HepG2 (cell line): ENCODE measurements around the gene PTPRN. TPM values are rescaled to one million over a fixed set of nuclear protein-coding genes. Genes with fewer than 3 reads are reported as not detected.
A peak's percentile ranks its signal among the peaks of the same experiment; 100 is the strongest.

Experiments
- ARNTL ChIP-seq: sonication (generic); formaldehyde crosslinking; IDR thresholded peaks from 2 replicates; pipeline ENCODE4 v1.4.0; 2020; ENCODE audit warnings: mild to moderate bottlenecking, missing genetic modification reagents
- CEBPB ChIP-seq: IDR thresholded peaks from 2 replicates; pipeline ENCODE4 v1.6.1; 2011; ENCODE audit warnings: low read depth, low read length, improper control_type of control experiment, borderline replicate concordance
- FOXA3 ChIP-seq: IDR thresholded peaks from 2 replicates; pipeline ENCODE4 v1.6.1; 2016; ENCODE audit warnings: missing genetic modification reagents, missing compliant biosample characterization
- GZF1 ChIP-seq: sonication (generic); formaldehyde crosslinking; IDR thresholded peaks from 2 replicates; pipeline ENCODE4 v1.5.1; 2020; ENCODE audit warnings: mild to moderate bottlenecking, missing genetic modification reagents
- HCFC1 ChIP-seq: fragments of 150-350 bp; IDR thresholded peaks from 2 replicates; pipeline ENCODE4 v1.6.1; 2014; ENCODE audit warnings: low read depth, low read length
- HINFP ChIP-seq: sonication (generic); formaldehyde crosslinking; IDR thresholded peaks from 2 replicates; pipeline ENCODE4 v1.4.0; 2020; ENCODE audit warnings: low read depth, mild to moderate bottlenecking, missing genetic modification reagents
- IKZF4 ChIP-seq: sonication (generic); formaldehyde crosslinking; IDR thresholded peaks from 2 replicates; pipeline ENCODE4 v1.5.1; 2020; ENCODE audit warnings: borderline replicate concordance, mild to moderate bottlenecking, low read depth, missing genetic modification reagents; ENCODE audit errors: not compliant biosample characterization
- MLLT10 ChIP-seq: sonication (generic); formaldehyde crosslinking; IDR thresholded peaks from 2 replicates; pipeline ENCODE4 v1.4.0; 2020; ENCODE audit warnings: missing genetic modification reagents
- MXD3 ChIP-seq: IDR thresholded peaks from 2 replicates; pipeline ENCODE4 v1.6.1; 2016; ENCODE audit warnings: mild to moderate bottlenecking, missing biosample characterization, missing genetic modification reagents
- POLR2AphosphoS2 ChIP-seq: IDR thresholded peaks from 2 replicates; pipeline ENCODE4 v1.6.1; 2011; ENCODE audit warnings: low read depth, low read length, improper control_type of control experiment
- PREB ChIP-seq: sonication (generic); formaldehyde crosslinking; IDR thresholded peaks from 2 replicates; pipeline ENCODE4 v1.4.0; 2020; ENCODE audit warnings: missing genetic modification reagents
- REXO4 ChIP-seq: sonication (generic); formaldehyde crosslinking; IDR thresholded peaks from 2 replicates; pipeline ENCODE4 v1.8.0; 2022; ENCODE audit warnings: missing genetic modification reagents, mild to moderate bottlenecking, borderline replicate concordance
- SIX4 ChIP-seq: sonication (generic); formaldehyde crosslinking; IDR thresholded peaks from 2 replicates; pipeline ENCODE4 v1.4.0; 2020; ENCODE audit warnings: missing genetic modification reagents
- SMC3 ChIP-seq: IDR thresholded peaks from 2 replicates; pipeline ENCODE4 v1.6.1; 2011; ENCODE audit warnings: low read length, improper control_type of control experiment
- TARDBP ChIP-seq: sonication (generic); formaldehyde crosslinking; IDR thresholded peaks from 2 replicates; pipeline ENCODE4 v1.8.0; 2022; ENCODE audit warnings: mild to moderate bottlenecking, missing genetic modification reagents
- TCF12 ChIP-seq, 2 experiments: fragments of 450-650 bp in 1 of 2; sonication (generic) in 1 of 2; formaldehyde crosslinking in 1 of 2; IDR thresholded peaks; 2 replicates each; pipeline versions ENCODE4 v1.6.1 to v1.8.0; 2017 to 2022; ENCODE audit warnings: antibody characterized with exemption in 1 of 2, mild to moderate bottlenecking in 1 of 2, missing genetic modification reagents in 1 of 2, moderate library complexity in 1 of 2
- ZBTB14 ChIP-seq: sonication (generic); formaldehyde crosslinking; IDR thresholded peaks from 2 replicates; pipeline ENCODE4 v1.4.0; 2020; ENCODE audit warnings: missing genetic modification reagents
- ZBTB3 ChIP-seq: sonication (generic); formaldehyde crosslinking; IDR thresholded peaks from 2 replicates; pipeline ENCODE4 v1.4.0; 2020; ENCODE audit warnings: low read depth, mild to moderate bottlenecking, moderate library complexity, missing genetic modification reagents, borderline replicate concordance
- ZNF326 ChIP-seq: sonication (generic); formaldehyde crosslinking; IDR thresholded peaks from 2 replicates; pipeline ENCODE4 v1.4.0; 2020; ENCODE audit warnings: missing genetic modification reagents, borderline replicate concordance
- ZNF720 ChIP-seq: sonication (generic); formaldehyde crosslinking; IDR thresholded peaks from 2 replicates; pipeline ENCODE4 v1.4.0; 2020; ENCODE audit warnings: missing genetic modification reagents
- ZNF749 ChIP-seq: sonication (generic); formaldehyde crosslinking; IDR thresholded peaks from 2 replicates; pipeline ENCODE4 v1.8.0; 2022; ENCODE audit warnings: mild to moderate bottlenecking, missing genetic modification reagents, moderate library complexity, borderline replicate concordance
- ZSCAN21 ChIP-seq: sonication (generic); formaldehyde crosslinking; IDR thresholded peaks from 2 replicates; pipeline ENCODE4 v1.8.0; 2022; ENCODE audit warnings: mild to moderate bottlenecking, missing genetic modification reagents, moderate library complexity, borderline replicate concordance
- polyA plus RNA-seq, 8 experiments: library from polyadenylated mRNA; depleted of rRNA in 3 of 8; stranded (reverse) in 7 of 8; unstranded in 1 of 8; fragments of >200 nt; fragmentation: Illumina TruSeq in 4 of 8; extraction: Trizol in 4 of 8; gene quantifications; 2 replicates each; pipeline versions ENCODE4 v1.2.1 to v1.2.3, GENCODE V29; 2011 to 2016; ENCODE audit warnings: low read depth in 4 of 8, missing spikeins in 1 of 8, mixed read lengths in 1 of 8; ENCODE audit not compliant: insufficient read depth in 1 of 8
- total RNA-seq, 5 experiments: library from RNA; depleted of rRNA; stranded (reverse); fragments of >200 nt; fragmentation: Illumina TruSeq; extraction: Trizol; gene quantifications; 2 replicates each; pipeline ENCODE4 v1.2.3, GENCODE V29; 2016; ENCODE audit warnings: low read depth in 1 of 5
- TF ChIP-seq, protein P1 (sequence below): sonication (generic); formaldehyde crosslinking; IDR thresholded peaks from 2 replicates; pipeline ENCODE4 v1.4.0; 2020; ENCODE audit warnings: missing genetic modification reagents, borderline replicate concordance

The PTPRN gene
- total and polyA plus RNA-seq, 2 of the 13 experiments (the other 11 are each of a cell fraction or from before 2014, with no cell fraction given) = 0.26 TPM; not detected in 1

- TF ChIP-seq MLLT10 (CRISPR knock-in tag) (0 out of 2 replicates have a peak, but pooled peaks have one; percentile 28), SIX4 (CRISPR knock-in tag) (peak; percentile 84), TCF12 (IDR thresholded peaks at IDR 0.05) (no peak), TCF12 (CRISPR knock-in tag; IDR thresholded peaks at IDR 0.05) (peak; percentile 63; the same call in 1 of the 2 replicates), FOXA3 (CRISPR knock-in tag) (peak; percentile 73), SMC3 (no peak), CEBPB (no peak), MXD3 (CRISPR knock-in tag) (peak; percentile 99), ARNTL (CRISPR knock-in tag) (peak; percentile 80), GZF1 (CRISPR knock-in tag) (no peak), HCFC1 (no peak), REXO4 (no peak), ZSCAN21 (CRISPR knock-in tag) (peak; percentile 98), IKZF4 (CRISPR knock-in tag) (peak; percentile 76), ZNF749 (CRISPR knock-in tag) (peak; percentile 99), ZNF720 (CRISPR knock-in tag) (peak; percentile 92; the same call in 1 of the 2 replicates), HINFP (CRISPR knock-in tag) (peak; percentile 87), ZBTB14 (CRISPR knock-in tag) (no peak), ZBTB3 (peak; percentile 57; the same call in 1 of the 2 replicates), ZNF326 (no peak), POLR2AphosphoS2 (no peak), PREB (CRISPR knock-in tag) (0 out of 2 replicates have a peak, but pooled peaks have one; percentile 69), TARDBP (CRISPR knock-in tag) (no peak)
- TF ChIP-seq, protein P1, sequence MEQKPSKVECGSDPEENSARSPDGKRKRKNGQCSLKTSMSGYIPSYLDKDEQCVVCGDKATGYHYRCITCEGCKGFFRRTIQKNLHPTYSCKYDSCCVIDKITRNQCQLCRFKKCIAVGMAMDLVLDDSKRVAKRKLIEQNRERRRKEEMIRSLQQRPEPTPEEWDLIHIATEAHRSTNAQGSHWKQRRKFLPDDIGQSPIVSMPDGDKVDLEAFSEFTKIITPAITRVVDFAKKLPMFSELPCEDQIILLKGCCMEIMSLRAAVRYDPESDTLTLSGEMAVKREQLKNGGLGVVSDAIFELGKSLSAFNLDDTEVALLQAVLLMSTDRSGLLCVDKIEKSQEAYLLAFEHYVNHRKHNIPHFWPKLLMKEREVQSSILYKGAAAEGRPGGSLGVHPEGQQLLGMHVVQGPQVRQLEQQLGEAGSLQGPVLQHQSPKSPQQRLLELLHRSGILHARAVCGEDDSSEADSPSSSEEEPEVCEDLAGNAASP = peak; percentile 91
Measured at GRCh38 chr2:219308142-219309101, 779 bp downstream of the PTPRN start (continued).
